Suppressor macrophage treated with lipopolysaccharide for 1 hour (primary cell): ENCODE data around the gene TDG.
"Not testable (repeated sequence)": the region's sequence is repeated elsewhere in the genome, so short reads cannot be mapped to it uniquely, and the experiment has no call there.

ENCODE experiments used
- DNase-seq, 3 donors: peaks; one replicate each; pipeline ENCODE4 v3.0.0-alpha.2; 2020 to 2022

Gene TDG

DNA sequence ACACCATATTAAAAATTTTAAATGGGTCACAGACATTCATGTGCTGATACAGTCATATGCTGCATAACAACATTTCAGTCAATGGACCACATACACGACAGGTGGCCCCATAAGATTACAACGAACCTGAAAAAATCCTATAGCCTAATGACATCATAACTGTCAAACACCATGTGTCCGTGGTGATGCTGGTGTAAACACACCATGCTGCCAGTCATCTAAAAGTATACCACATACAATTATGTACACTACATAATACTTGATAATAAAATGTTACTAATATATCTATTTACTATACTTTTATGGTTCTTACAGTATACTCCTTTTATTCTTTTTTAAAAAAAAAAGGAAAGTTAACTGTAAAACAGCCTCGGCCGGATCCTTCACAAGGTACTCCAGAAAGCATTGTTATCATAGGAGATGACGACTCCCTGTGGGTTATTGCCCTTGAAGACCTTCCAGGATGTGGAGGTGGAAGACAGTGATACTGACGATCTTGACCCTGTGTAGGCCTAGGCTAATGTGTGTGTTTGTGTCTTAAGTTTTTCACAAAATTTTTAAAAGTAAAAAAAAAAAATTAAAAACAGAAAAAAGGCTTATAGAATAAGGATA, 5.0 kb upstream of the TDG start:
- peak in 2 of 3 donors; percentile 10 to 34 for DNase-seq

DNA sequence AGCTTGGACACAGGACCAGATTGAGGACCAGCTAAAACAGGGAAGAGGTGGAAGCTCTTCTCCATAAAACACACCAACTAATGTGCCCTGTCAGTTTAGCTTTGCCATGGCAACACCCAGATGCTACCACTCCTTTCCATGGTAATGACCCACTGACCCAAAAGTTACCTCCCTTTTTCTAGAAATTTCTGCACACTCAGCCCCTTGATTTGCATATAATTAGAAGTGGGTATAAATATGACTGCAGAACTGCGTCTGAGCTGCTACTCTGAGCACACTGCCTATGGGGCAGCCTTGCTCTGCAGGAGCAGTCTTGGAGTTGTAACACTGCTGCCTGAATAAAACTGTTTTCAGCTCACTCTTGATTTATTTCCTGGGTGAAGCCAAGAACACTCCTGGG, 3.2 kb upstream of the TDG start:
- no peak for DNase-seq

DNA sequence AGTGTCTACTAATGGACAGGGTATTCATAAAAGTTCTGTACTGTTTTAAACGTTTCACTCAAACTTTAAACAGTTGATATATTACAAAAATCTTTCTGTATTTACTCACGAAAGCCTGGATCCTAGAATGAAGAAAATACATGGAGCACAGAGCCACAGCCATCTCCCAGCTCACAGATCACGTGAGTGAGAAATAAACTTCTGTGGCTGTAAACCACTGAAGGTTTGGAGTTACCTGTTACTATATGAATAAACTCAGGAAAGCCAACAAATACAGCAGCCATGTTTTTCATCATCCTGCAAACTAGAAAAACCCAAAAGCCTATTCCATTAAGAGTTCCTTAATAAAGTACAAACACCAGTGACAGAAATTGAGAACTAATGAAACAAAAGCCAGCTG, 867 bp upstream of the TDG start:
- no peak for DNase-seq

DNA sequence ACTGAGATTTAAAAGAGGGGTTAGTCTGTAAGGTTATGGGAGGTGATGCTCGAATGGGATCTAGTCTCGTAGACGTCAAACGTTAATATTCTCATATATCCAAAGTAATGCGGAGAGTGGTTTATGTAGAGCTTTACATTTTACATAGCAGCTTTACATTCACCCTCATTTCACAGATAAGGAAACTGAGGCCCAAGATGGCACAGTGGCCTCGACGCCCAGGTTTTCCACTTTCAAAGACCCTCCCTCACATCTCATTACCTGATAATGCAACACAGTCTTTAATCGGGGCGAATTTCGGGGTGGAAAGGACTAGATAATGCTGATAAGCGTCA, 450 bp upstream of the TDG start:
- DNase-seq, result no peak

DNA sequence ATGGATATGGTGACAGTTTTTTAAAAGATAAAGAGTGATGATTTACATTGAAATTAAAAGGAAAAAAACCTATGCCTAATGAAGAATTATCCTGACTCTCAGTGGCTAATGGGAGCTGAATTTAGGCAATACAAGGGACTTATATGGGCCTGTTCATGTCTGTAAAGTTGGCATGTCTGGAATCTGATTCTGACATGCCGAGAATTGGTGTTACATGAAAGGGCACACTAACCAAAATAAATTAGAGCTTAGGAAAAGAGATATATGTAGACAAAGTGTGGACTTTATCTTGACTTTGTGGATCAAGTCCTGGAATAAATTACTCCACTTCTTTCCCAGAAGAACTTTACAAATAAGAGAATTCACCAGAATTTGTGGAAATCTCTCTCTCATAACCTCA, 1.1 kb downstream of the TDG start:
- no peak for DNase-seq

DNA sequence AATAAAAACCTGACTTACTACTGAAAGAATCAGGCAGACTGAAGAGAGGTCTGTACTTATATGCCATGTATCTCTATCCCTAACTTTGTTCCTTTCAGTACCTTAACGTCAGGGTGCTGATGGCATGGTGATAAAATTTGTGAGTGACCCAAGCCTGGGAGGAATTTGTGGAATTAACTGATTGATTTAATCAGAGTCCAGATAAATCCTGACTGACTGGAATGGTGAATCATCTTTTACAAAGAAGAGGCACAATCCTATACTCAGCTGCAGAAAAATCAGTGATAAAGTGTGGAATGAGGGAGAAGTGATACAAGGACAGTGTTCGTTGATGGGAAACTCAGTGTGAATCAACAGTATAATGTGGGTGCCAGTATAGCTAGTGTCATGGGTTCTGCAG, 3.7 kb downstream of the TDG start:
- no peak for DNase-seq

DNA sequence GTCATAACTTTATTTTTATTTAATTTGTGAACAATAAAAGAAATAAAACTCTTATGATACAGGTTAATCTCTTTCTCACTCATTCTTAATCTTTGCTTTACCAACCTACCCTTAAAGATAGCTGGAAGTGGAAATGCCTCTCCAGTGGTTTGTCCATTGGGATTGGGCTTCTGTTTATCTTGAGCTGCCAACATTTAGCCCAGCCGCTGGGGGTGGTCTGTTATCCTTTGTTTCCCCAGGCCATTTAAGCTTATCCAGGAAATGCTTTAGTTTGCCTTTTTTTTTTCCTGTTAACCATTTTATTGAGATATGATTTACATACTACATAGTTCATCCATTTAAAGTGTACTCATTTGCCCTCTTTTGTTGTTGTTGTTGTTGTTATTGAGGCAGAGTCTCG, 8.2 kb downstream of the TDG start:
- no peak for DNase-seq

DNA sequence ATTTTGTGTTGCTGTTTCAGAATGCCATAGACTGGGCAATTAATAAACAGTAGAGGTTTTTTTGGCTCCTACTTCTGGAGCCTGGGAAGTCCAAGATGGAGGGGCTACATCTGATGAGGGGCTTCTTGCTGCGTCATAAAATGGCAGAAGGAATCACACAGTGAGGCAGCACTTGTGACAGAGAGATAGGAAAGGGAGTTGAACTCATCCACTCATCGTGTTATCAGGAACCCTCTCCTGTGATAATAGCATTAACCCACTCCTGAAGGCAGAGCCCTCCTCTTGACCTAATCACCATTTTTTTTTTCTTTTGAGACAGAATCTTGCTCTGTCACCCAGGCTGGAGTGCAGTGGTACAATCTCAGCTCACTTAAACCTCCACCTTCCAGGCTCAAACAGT, 9.7 kb downstream of the TDG start:
- no peak for DNase-seq

DNA sequence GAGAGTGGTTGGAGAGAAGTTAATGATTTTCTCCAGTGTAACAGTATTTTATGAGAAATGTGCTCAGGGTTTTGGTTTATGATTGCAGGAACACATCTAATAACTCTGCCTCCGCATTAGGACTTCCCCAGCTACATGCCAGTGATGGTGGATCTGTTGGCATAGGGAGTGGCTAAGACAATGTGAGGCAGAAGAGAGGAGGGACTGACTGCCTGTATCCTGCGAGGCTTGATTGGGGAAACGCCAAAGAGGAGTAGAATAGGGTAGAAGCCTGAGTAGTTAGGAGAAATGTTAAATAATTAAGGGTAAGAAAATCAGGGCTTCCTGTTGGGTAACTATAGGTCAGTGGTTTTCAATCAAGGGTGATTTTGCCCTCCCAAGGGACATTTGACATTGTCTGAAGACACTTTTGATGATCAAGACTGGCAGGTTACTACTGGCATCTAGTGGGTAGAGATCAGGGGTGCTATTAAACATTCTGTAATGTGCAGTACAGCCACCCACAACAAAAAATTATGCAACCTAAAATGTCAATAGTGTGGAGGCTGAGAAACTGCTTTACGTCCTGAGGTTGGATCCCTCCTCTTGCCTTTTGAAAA, 12.8 kb downstream of the TDG start:
- DNase-seq, result peak in 1 of 3 donors; percentile 15

DNA sequence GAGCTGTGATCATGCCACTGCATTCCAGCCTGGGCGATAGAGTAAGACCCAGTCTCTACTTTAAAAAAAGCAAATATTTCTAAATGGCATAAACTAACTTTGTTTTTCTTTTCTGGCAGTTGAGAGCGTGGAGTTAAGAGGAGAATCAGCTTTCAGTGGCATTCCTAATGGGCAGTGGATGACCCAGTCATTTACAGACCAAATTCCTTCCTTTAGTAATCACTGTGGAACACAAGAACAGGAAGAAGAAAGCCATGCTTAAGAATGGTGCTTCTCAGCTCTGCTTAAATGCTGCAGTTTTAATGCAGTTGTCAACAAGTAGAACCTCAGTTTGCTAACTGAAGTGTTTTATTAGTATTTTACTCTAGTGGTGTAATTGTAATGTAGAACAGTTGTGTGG, 21.2 kb downstream of the TDG start:
- no peak for DNase-seq

DNA sequence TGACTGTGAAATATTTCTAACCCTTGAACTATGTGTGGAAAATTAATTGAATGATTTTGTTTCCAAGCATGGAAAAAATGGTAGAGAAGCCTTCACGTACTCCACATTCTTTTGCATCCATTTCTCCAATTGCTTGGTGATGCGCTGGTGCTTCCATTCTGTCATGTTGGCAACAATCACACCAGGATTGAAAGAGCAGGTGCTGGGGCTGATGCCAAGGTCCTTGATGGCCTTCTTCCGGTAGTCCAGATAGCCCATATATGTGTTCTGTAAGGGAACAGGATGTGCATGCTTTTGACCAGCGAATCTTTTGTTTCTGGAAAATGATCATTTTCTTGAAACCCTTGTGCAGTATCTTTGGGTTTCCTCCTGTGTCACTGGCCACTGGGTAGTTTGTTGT, 28.6 kb downstream of the TDG start:
- no peak for DNase-seq

DNA sequence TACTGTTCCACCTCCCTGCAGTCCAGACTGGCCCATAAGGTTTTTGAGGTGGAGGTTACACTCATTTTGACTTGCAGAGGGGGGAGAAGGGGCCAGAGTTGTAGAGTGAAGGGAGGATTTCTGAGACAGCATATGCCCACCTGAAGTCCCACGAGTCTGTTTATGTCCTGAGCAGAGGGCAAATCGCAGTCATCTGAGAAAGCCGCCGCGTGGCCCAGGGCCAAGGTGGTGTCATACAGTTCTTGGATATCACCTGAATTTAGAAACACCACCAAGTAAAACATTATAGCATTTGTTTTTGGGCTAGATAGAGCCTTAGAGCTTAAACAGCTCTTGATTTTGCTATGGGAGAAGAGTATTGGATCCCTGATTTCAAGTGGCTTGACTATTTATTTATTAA, 30.9 kb downstream of the TDG start:
- DNase-seq, result no peak

DNA sequence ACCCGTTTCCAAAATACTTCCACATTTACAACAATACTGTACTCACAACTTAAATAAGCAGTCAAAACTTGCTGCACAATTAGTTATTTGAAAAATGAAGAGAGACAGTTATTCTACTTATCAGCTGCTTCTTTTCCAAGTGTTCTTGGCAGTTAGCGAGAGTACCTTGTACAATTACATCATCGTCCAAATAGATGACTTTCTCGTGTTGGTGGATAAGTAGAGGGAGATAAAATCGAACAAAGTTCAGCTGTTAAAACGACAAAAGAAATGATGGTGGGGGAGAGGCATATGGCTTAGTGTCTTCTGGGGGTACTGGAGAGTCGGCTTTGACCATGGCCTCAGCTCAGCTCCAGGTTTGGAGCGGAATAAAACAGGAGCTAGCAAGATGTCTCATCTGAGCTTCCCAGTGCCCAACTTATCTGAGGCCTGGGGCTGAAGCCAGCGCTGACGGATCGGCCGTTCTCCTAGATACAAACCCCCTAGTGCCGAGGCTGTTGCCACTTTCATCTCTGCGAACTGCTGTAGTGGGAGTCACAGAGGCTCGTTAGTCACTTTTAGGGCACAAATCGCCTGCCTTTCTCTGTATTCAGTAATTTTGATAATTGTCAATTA, 31.7 kb downstream of the TDG start:
- no peak for DNase-seq

DNA sequence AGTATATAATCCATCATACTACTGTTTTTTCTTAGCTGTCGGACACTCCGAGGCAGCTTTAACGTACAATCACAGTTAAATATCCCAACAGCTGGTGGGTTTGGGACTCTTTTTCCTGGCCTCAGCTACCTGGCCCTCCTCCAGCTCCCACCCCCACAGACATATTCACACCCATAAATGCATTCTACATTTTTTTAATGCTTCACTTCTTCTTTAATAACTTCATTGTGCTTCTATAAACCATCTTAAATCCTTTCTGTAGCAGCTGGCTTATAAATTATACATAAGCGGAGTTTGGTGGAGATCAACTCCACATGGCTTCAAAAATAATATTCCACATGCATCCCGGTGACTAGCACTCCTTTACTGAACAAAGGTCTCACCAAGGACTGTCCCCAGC, 33.3 kb downstream of the TDG start:
- DNase-seq, result no peak

DNA sequence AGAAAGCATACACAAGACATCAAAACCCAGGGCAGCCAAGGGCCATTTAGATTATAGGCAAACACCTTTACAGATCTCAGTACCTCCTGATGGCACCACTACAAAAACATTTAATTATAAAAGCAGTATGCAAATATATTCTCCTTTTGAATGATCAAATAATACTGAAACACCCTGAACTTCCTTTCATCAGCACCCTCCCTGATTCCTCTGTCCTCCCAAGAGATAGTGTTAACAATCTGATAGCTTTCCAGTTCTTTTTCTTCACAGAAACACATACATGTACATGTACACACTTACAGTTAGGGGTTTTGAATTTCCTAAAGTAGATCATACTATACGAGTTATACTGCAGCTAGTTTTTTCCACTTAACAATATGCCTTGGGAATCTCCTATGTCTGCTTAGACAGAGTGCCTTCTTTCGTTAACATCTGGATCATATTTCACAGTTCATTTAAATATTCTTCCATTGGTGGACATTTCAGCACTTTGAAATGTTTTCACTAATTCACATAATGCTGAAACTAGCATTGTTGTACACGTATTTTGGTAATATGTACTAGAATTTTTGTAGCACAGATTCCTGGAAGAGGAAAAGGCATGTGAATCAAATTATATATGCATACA, 35.2 kb downstream of the TDG start:
- no peak for DNase-seq

DNA sequence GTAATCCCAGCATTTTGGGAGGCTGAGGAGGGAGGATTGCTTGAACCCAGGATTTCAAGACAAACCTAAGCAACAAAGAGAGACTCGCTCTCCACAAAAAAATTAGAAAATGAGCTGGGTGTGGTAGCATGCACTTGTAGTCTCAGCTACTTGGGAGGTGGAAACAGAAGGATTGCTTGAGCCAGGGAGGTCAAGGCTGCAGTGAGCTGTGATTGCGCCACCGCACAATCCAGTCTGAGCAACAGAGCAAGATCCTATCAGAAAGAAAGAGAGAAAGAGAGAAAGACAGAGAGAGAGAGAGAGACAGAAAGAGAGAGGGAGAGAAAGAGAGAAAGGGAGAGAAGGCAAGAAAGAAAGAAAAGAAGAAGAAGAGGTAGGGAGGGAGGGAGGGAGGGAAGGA, 37.0 kb downstream of the TDG start:
- no peak for DNase-seq

DNA sequence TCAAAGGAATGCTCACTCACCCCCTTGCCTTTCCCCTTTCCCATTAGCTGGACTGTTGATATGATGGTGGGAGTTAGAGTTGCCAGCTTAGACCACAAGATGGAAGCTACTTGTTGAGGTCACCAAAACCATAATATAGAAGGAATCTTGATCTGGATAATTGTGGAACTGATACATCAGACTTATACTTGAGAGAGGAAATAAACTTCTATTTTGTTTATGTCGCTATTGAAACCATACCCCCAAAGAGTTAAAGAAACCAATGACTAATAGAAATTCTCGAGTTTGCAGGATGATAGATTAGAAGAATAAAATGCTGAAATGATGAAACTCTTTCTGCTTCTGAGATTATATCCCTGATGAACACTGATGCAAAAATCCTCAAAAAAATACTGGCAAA, 37.9 kb downstream of the TDG start:
- no peak for DNase-seq

DNA sequence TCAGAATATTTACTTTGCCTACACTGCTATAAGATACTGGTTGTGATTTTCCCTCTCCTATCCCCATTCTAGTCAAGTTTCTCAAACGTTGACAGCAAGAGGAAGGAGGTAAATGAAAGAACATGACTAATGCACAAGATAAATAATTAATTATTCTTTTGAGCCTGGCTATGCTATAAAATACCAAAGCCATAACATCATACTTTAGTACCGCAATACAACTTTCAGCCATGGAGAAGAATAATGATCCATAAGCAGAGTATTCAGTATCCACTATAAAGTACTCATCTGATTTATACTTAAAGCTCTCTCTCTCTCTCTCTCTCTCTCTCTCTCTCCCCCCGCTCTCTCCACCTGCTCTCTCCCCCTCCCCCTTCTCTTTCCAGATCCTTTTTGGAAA, 41.3 kb downstream of the TDG start:
- DNase-seq, result no peak

DNA sequence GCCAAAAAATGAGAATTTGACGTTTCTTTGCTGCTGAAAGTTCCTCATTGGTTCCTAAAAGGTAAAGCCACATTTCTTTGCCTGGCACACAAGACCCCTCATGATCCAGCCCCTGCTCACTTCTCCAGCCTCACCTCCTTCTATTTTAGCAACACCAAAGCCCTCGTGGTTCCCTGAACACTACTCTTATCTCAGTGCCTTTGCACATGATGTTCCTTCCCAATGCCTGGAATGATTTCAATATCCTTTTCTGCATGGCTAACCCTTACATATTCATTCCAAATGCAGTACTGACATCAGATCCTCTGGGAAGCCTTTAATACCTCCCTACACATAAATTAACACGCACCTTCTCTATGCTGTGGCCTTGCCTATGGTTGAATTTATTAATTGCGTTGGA, 44.4 kb downstream of the TDG start:
- DNase-seq, result no peak

DNA sequence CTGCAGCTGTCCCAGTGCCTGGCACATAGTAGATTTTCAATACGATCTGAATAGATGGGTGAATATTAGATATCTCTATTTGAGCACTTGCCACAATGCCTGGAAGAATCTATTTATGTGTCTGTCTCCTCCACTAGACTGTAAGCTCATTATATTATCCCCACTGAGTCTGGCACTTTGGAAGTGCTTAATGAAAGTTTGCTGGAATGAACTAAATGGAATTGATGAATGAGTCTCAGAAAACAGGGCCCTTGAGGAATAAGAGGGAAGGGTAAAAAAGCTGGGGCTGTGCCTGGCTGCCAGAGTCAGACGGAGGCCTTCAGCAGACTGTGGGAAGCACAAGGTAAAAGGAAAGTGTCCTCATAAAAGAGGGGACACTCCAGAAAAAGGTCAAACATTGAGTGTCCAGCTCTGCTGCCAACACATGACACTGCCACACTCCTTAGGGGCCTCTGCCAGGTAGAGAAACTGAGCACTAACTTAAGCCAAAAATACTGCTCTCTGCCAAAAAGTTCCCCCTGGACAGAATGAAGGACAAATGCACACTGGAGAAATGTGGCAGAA, 45.0 kb downstream of the TDG start:
- no peak for DNase-seq

DNA sequence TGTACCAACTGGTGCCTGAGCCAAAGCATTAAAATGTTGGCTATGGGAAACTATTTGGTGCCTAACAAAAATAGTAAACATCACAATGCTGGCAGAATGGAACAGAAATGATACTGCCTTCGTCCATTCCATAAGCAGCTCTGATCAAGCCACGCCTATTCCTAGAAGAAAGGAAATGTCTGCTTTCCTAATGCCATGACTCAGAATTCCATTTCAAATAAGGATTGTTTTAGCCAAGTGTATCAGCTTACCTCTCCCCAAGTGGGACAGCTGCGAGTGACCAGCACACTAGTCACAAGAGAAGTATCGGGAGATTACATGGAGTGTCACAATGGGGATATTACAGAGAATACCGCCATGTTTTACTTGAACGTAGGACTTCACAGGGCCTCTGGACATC, 45.6 kb downstream of the TDG start:
- no peak for DNase-seq

DNA sequence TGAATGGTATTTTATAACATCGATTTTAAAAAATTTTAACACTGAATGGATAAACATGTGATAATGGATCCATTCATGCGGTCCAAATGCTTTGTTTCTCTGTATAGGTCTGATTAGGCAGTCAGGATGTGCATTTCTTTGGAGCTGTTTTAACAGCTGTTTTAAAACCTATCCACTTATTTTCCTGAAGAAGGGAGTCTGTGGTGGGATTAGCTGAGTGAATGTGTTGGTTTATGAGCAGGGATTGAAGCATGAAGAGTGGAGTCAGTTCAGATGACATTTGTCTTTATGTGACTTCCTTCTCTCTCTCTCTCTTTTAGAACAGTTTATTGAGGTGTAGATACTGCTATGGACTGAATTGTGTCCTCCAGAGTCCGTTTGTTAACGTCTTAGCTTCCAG, 46.7 kb downstream of the TDG start:
- DNase-seq, result no peak

DNA sequence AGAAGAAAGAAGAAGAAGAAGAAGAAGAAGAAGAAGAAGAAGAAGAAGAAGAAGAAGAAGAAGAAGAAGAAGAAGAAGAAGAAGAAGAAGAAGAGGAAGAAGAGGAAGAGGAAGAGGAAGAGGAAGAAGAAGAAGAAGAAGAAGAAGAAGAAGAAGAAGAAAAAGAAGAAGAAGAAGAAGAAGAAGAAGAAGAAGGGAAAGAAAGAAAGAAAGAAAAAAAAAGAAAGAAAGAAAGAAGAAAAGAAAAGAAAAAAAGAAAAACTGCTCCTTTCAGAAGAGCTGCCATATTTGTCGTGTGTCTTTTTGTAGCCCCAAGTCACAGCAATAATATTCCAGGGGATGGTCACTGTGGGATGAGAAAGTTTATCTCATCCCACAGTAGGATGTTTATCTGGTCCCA, 56.2 kb downstream of the TDG start:
- not testable (repeated sequence) for DNase-seq

DNA sequence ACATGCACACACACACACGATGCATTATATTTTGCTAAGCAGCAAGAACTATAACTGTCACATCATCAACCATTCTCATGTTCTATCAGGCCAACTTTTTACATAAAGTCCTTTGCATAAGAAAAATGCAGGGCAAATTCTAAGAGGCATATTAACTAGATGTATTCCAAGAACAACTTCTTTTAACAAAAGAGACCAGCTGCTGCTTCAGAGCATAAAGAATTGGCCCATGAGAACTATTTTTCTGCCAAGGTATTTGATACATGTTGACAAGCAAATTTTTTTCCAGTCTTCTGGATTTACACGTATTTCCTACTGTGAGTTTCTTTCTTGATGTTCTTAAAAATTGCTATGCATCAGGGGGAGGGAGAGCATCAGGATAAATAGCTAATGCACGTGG, 57.1 kb downstream of the TDG start:
- no peak for DNase-seq
